ENCODE measurements around the gene CRNKL1. TPM values are rescaled to one million over a fixed set of nuclear protein-coding genes. Genes with fewer than 3 reads are reported as not detected.
"Not testable (repeated sequence)": the region's sequence is repeated elsewhere in the genome, so short reads cannot be mapped to it uniquely, and the experiment has no call there.

The CRNKL1 gene
- total and polyA plus RNA-seq, 4 donors: 7.3 to 21.0 (median 15.6) TPM

DNA sequence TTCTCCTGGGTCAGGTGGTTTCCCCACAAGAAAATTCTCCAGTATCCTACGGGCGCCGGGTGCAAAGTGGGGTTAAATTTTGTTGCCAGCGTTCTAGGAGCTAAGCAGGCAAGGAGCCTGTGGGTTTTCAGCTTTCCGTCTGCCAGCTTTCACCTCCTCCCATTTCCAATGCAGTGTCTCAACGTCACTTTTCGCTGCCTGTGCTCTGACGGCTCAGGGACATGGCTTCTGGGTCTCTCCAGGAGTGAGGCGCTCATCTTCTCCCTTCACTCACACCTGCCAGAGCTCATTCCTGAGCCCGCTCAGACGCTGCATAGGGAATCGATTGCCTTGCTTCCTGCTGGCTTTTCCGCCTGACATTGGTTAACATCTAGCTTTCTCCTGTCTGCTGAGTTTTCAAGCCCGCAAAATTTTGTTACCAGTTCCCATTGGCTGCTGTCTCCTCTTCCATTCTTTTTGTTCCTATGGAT lies 42.4 kb downstream of the CRNKL1 start:
- intact Hi-C loops (cut with DNase I): no loop called here
- Histone ChIP-seq H3K4me3 (ENCODE audit: low read length in 2 of 2) (no peak overlapping the region), H3K9me3 (ENCODE audit: control insufficient read depth, low read length) (no peaks in the 10 kb centered on the region), H3K27ac (ENCODE audit: low read depth in 1 of 2, low read length in 2 of 2) (no peak overlapping the region), H3K4me1 (ENCODE audit: control insufficient read depth in 1 of 2, insufficient read depth in 2 of 2, low read length in 2 of 2) (no peaks in the 10 kb centered on the region), H3K27me3 (ENCODE audit: control insufficient read depth in 1 of 2, insufficient read depth in 2 of 2, low read length in 1 of 2) (no peaks in the 10 kb centered on the region), H3K36me3 (ENCODE audit: control insufficient read depth in 1 of 2, insufficient read depth in 2 of 2, low read length in 1 of 2) (no peaks in the 10 kb centered on the region)
- 28 to 35% methylated on average over 14 of the region's 14 CpGs for WGBS, 2 donors
- ATAC-seq (ENCODE audit: low FRiP score) (no peak), DNase-seq (no peak)

DNA sequence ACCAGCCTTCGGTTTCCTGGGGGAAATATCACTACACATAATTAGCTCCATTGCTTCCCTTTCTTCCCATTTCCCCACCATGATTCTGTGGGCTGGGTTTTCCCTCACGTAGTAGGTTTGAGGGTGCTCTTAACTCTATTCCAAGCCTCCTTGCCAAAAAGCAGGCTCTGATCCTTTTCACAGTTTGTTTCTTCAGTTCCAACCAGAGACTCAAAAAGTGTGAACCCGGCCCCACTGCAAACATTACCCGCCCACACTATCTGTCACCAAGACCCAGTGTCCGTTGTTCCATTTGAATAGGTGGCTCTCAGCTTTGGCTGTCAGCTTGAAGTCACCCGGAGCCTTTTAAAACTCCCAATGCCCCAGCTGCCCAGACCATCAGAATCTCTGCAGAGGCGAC lies 46.9 kb downstream of the CRNKL1 start:
- Histone ChIP-seq H3K27me3 (ENCODE audit: control insufficient read depth in 1 of 2, insufficient read depth in 2 of 2, low read length in 1 of 2) (no peaks in the 10 kb centered on the region), H3K4me3 (ENCODE audit: low read length in 2 of 2) (no peak overlapping the region)
- ATAC-seq (ENCODE audit: low FRiP score): no peak

DNA sequence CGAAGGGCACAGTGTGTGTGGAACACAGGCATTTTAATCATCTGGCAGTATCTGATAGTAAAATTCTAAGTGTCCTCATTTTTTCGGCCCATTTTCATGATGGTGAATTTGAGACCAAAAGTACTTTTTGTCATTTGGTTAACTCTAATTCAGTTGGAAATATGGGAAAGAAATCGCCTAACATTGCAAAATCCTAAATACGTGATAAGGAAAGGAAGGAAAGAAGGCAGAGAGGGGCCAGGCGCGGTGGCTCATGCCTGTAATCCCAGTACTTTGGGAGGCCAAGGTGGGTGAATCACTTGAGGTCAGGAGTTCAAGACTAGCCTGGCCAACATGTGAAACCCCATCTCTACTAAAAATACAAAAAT lies 48.3 kb downstream of the CRNKL1 start:
- Histone ChIP-seq H3K27ac (ENCODE audit: low read depth in 1 of 2, low read length in 2 of 2) (peak overlapping the region; percentile 80 to 82), H3K4me3 (ENCODE audit: low read length in 2 of 2) (peak overlapping the region in 1 of 2 donors; percentile 21)
- 42 to 47% methylated on average over 6 of the region's 6 CpGs for WGBS, 2 donors
- H3K36me3 ChIP-seq (ENCODE audit: control insufficient read depth in 1 of 2, insufficient read depth in 2 of 2, low read length in 1 of 2); H3K27me3 ChIP-seq (ENCODE audit: control insufficient read depth in 1 of 2, insufficient read depth in 2 of 2, low read length in 1 of 2); H3K9me3 ChIP-seq (ENCODE audit: control insufficient read depth, low read length); H3K4me1 ChIP-seq (ENCODE audit: control insufficient read depth in 1 of 2, insufficient read depth in 2 of 2, low read length in 2 of 2); ATAC-seq (ENCODE audit: low FRiP score); intact Hi-C loops (cut with DNase I); DNase-seq: not testable (repeated sequence)

More for the DNA sequence above, 46.9 kb downstream of the CRNKL1 start:
- no peak for DNase-seq
- no peaks in the 10 kb centered on the region for H3K36me3 ChIP-seq (ENCODE audit: control insufficient read depth in 1 of 2, insufficient read depth in 2 of 2, low read length in 1 of 2)
- intact Hi-C loops (cut with DNase I): no loop called here
- H3K4me1 ChIP-seq (ENCODE audit: control insufficient read depth in 1 of 2, insufficient read depth in 2 of 2, low read length in 2 of 2): peaks cover 0 to 3% of the 10 kb centered on the region in 2 donors
- no peak overlapping the region for H3K27ac ChIP-seq (ENCODE audit: low read depth in 1 of 2, low read length in 2 of 2)
- no peaks in the 10 kb centered on the region for H3K9me3 ChIP-seq (ENCODE audit: control insufficient read depth, low read length)
- 63 to 68% methylated on average over 7 of the region's 7 CpGs for WGBS, 2 donors

GRCh38 chr20:20003031-20003954 lies 49.0 kb downstream of the CRNKL1 start:
- Histone ChIP-seq H3K27ac (ENCODE audit: low read depth in 1 of 2, low read length in 2 of 2) (peak overlapping the region; percentile 80 to 82), H3K27me3 (ENCODE audit: control insufficient read depth in 1 of 2, insufficient read depth in 2 of 2, low read length in 1 of 2) (no peaks in the 10 kb centered on the region), H3K4me1 (ENCODE audit: control insufficient read depth in 1 of 2, insufficient read depth in 2 of 2, low read length in 2 of 2) (peaks cover 0 to 3% of the 10 kb centered on the region in 2 donors), H3K9me3 (ENCODE audit: control insufficient read depth, low read length) (no peaks in the 10 kb centered on the region), H3K36me3 (ENCODE audit: control insufficient read depth in 1 of 2, insufficient read depth in 2 of 2, low read length in 1 of 2) (peaks cover 0 to 3% of the 10 kb centered on the region in 2 donors), H3K4me3 (ENCODE audit: low read length in 2 of 2) (peak overlapping the region in 1 of 2 donors; percentile 21)
- ATAC-seq (ENCODE audit: low FRiP score): peak; percentile 63
- 4 to 7% methylated on average over 23 of the region's 23 CpGs for WGBS, 2 donors
- intact Hi-C loops (cut with DNase I): no loop called here
- DNase-seq: peak in 1 of 2 donors; percentile 70

DNA sequence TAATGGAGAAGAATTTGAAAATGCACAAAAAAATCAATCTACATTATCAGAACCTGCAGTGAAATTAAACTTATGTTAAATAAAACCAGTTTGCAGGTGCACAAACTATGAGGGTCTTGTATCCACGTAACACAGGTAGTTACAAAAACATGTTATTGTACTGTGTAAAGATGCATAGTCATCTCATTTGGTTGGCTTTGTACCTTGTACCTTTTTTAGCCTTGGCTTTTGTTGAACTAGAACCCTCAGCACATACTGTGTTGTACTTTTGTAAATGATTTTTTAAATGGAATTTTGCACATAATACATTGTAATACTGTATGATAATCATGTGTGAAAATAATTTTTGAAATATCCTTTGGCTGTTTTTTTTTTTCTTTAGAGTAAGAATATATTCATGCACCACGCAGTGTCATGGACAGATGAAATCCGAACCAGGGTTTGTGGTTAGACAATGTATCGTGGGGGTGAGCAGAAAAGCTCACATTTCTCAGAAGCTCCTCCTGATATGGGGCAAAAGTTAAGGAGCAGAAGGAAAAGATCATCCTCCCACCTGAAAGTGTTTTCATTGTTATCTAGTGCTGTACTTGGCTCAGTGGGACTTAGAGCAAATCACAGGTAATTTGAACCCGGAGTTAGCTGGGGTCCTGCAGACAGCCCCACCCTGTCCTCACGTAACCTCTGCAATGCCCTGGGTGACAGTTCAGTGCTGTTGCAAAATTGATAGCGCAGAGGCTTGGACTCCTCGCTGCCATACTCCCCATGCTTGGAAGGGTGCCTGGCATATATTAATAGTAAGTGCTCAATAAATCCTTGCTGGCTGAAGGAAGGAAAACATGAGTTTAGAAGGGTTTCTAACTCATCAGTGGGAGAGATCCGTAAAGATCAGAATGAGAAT lies 49.9 kb downstream of the CRNKL1 start:
- Histone ChIP-seq H3K27ac (ENCODE audit: low read depth in 1 of 2, low read length in 2 of 2) (peak overlapping the region; percentile 29 to 48), H3K27me3 (ENCODE audit: control insufficient read depth in 1 of 2, insufficient read depth in 2 of 2, low read length in 1 of 2) (no peaks in the 10 kb centered on the region), H3K4me1 (ENCODE audit: control insufficient read depth in 1 of 2, insufficient read depth in 2 of 2, low read length in 2 of 2) (peaks cover 0 to 3% of the 10 kb centered on the region in 2 donors), H3K4me3 (ENCODE audit: low read length in 2 of 2) (no peak overlapping the region), H3K9me3 (ENCODE audit: control insufficient read depth, low read length) (no peaks in the 10 kb centered on the region), H3K36me3 (ENCODE audit: control insufficient read depth in 1 of 2, insufficient read depth in 2 of 2, low read length in 1 of 2) (peaks cover 0 to 3% of the 10 kb centered on the region in 2 donors)
- WGBS, 2 donors: 51 to 53% methylated on average over 9 of the region's 9 CpGs
- intact Hi-C loops (cut with DNase I): no loop called here
- ATAC-seq (ENCODE audit: low FRiP score): peak; percentile 2
- DNase-seq: no peak

DNA sequence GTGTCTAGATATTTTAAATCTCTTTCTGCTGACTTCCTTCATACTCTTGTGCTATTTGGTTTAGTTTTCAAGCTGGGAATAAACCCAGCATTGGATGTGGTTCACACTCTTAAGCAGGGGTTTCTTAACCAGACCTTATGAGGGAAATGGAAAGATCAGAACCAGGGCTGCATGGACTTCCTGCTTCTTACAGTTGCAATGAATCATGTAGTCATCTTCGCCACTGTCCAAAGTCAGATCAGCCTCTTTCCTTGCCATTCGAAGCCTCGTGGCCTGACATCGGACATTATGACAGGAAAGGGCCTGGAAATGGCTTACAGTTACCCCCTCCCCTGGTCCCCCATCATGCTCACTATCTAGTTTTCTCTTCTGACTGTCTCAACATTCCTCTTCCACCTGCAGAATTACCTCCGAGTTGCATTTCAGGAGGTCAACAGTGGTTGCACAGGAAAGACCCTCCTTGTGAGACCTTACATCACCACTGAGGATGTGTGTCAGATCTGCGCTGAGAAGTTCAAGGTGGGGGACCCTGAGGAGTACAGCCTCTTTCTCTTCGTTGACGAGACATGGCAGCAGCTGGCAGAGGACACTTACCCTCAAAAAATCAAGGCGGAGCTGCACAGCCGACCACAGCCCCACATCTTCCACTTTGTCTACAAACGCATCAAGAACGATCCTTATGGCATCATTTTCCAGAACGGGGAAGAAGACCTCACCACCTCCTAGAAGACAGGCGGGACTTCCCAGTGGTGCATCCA lies 51.9 kb downstream of the CRNKL1 start:
- 77 to 80% methylated on average over 14 of the region's 14 CpGs for WGBS, 2 donors
- no peaks in the 10 kb centered on the region for H3K27me3 ChIP-seq (ENCODE audit: control insufficient read depth in 1 of 2, insufficient read depth in 2 of 2, low read length in 1 of 2)
- intact Hi-C loops (cut with DNase I): no loop called here
- H3K36me3 ChIP-seq (ENCODE audit: control insufficient read depth in 1 of 2, insufficient read depth in 2 of 2, low read length in 1 of 2): peaks cover 2 to 3% of the 10 kb centered on the region in 2 donors
- no peak overlapping the region for H3K27ac ChIP-seq (ENCODE audit: low read depth in 1 of 2, low read length in 2 of 2)
- H3K4me3 ChIP-seq (ENCODE audit: low read length in 2 of 2): no peak overlapping the region
- H3K9me3 ChIP-seq (ENCODE audit: control insufficient read depth, low read length): no peaks in the 10 kb centered on the region
- no peak for DNase-seq
- ATAC-seq (ENCODE audit: low FRiP score): no peak
- H3K4me1 ChIP-seq (ENCODE audit: control insufficient read depth in 1 of 2, insufficient read depth in 2 of 2, low read length in 2 of 2): peaks cover 0 to 3% of the 10 kb centered on the region in 2 donors

DNA sequence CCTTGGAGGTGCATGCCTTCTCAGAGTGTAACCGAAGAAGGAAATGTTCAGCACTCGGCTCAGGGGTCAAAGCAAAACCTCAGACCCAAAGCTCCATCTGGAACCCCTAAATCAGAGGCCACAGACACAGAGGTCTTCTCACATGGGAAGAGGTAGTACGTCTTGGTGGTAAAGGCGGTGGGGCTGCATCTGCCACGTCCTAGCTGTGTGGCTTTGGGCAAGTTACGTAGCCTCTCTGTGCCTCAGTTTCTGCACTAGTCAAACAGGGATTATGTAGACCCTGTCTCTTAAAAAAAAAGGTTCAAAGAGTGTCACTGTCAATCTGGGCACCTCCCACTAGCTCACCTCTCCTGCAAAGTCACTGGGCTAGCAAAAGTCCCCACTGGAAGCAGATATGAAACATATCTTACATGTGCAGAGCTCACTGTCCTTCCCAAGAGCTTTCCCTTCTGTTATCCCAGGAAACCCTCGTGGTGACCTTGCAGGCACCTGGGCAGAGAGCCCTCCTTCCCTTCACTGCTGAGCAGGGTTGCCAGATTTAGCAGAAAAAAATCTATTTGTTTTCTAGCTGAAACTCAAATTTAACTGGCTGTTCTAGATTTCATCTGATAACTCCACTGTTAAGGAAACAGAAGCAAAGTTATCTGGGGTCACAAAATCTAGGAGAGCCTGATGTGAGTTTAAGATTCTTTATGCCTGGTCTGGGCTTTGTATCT lies 53.1 kb downstream of the CRNKL1 start:
- H3K4me1 ChIP-seq (ENCODE audit: control insufficient read depth in 1 of 2, insufficient read depth in 2 of 2, low read length in 2 of 2): peaks cover 0 to 8% of the 10 kb centered on the region in 2 donors
- no peak for DNase-seq
- 70 to 71% methylated on average over 7 of the region's 7 CpGs for WGBS, 2 donors

More for the DNA sequence above, 53.1 kb downstream of the CRNKL1 start:
- Histone ChIP-seq H3K27ac (ENCODE audit: low read depth in 1 of 2, low read length in 2 of 2) (no peak overlapping the region), H3K27me3 (ENCODE audit: control insufficient read depth in 1 of 2, insufficient read depth in 2 of 2, low read length in 1 of 2) (no peaks in the 10 kb centered on the region), H3K9me3 (ENCODE audit: control insufficient read depth, low read length) (no peaks in the 10 kb centered on the region), H3K4me3 (ENCODE audit: low read length in 2 of 2) (no peak overlapping the region), H3K36me3 (ENCODE audit: control insufficient read depth in 1 of 2, insufficient read depth in 2 of 2, low read length in 1 of 2) (peaks cover 2 to 3% of the 10 kb centered on the region in 2 donors)
- intact Hi-C loops (cut with DNase I): loop anchor here (5.0 kb wide), 1 partner anchor 307 kb away; no protein-coding TSS in a partner anchor
- ATAC-seq (ENCODE audit: low FRiP score): no peak
